GM21825 (cell line): ENCODE measurements around the gene TRAK1.

ENCODE experiments used
- ATAC-seq: cut with Tn5 transposase; IDR thresholded peaks from one replicate; pipeline ENCODE4 v1.9.1; 2021; ENCODE audit warnings: mild to moderate bottlenecking, moderate library complexity; ENCODE audit not compliant: unreplicated experiment

TRAK1 gene

DNA sequence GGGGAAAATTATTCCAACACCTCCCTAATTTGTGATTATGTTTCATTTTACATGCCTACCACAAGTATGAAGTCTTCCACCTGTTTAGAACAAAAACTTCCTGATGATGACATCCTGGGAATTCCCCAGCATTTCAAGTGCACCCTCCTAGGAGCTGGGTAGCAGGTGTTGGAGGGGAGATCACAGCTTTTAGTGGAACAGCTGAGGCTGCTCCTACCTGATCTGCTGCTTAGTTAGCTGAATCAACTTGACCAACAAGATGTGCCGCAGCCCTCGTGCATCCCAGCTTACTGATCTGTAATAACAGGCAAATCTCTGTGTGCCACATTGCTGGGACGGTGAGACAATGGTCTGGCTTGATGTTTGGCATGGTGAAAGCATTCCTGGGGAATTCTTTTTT, 29.7 kb downstream of the TRAK1 start:
- no peak for ATAC-seq

DNA sequence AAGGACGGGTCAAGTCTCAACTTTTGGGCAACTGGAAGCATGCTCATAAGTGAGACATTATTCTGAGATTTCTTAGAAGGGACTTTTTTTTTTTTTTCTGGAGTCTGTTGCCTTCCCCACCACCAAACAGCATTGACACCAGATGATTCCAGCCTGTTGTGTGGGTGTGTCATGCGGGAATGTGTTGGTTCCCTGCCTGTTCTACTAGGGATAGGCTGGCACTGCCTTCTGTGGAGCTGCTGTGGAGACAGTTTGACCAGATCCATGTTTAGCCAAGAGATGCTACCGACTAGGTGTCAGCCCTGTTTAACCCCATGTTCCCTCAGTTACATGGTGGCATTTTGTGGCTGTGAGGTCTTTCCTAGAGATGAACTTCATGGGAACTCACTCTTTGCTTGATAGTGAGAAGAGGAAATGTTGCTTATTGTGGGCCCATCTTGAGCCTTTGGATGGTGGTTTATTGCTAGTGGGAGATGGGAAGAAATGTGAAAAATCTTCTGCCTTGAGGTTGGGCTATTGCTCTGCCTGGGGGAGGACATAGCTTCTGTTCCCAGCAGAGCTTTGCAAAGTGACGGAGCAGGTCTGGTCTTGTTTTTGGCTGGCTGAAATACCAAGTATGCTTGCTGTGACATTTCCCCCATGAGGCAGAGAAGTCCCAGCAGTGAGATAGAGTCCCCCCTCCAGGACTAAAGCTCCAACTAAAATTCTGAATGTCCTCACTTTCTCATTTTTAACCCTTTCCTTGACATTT, 31.3 kb downstream of the TRAK1 start:
- no peak for ATAC-seq

DNA sequence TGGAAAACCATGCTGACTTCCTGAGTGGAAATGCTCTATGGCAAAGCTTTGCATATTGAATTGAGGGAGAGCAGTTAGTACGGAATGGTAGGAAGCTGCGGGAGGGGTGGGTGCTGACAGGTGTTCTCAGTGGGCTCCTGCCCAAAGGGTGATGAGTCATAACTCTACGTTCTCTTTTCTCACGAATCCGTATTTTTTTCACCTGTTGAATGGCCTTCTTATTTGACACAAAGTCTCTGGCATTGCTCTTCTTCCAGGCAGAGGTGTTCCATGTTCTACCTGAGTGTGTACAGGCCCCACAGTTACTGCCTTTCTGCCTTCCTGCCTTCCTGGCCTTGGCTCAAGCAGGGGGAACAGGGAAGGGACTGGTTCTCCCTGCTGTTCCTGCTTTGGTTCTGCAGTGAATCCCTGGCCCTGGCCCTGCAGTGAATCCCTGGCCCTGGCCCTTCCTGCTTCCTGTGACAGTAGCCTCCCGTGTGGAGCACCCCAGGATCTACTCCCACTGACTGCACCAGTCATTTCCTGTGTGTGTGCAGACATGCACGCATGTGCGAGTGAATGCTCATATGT, 31.9 kb downstream of the TRAK1 start:
- ATAC-seq = no peak

DNA sequence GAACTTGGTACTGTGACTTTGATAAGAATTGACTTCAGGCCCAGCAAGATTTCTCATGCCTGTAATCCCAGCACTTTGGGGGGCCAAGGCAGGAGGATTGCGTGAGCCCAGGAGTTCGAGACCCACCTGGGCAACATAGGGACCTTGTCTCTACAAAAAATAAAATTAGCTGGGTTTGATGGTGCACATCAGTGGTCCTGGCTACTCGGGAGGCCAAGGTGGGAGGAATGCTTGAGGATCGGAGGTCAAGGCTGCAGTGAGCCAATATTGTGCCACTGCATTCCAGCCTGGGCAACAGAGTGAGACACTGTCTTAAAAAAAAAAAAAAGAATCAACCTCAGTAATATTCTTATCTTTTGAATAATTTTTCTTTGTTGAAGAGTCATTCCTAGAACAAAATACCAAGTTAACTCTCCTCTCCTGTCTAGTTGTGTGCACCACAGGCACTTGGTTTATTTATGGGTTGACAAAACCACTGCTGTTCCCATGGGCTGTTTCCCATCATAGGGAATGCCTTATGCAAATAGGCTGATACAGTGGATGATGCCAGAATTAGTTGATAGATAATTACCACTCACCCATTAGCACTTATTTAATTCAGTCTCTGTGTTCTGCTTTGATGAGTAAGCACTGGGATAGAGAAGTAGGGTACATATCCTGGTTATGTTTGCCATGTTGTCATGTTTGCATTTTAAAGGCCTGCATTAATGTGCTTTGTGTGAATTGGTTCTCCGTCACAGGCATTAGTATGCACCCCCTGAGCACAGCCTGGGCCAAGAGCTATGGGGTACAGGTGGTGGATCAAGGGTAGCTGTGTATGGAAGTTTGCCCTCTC, 32.9 kb downstream of the TRAK1 start:
- no peak for ATAC-seq

DNA sequence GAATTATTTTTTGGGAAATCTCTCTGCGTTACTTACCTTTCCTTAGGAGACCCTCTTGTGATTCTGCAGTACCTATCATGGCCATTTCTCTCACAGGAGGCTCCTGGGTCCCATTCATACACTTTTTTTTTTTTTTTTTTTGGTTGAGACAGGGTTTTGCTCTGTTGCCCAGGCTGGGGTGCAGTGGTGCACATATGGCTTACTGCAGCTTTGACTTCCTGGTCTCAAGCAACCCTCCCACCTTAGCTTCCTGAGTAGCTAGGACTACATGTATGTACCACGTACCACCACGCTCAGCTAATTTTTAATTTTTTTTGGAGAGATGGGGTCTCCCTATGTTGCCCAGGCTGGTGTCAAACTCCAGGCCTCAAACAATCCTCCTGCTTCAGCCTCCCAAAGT, 36.1 kb downstream of the TRAK1 start:
- ATAC-seq = peak; percentile 35

DNA sequence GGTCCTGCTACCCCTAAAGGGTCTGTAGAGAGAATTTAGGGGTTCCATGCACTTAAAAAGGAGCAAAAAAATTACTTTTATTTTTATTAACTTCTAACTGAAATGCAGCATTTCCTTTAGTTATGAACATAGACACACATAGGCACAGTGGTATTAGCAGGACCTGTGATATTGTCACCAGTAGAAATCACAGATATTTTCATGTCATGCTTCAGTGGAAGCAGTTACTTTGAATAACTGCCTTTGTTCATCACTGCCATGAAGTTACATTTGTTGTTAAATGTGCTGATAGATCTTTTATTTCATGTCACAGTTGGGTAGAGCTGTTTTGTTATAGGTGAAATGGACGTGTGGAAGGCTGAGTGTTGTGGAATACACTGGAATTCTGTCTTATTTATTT, 37.4 kb downstream of the TRAK1 start:
- ATAC-seq = no peak

DNA sequence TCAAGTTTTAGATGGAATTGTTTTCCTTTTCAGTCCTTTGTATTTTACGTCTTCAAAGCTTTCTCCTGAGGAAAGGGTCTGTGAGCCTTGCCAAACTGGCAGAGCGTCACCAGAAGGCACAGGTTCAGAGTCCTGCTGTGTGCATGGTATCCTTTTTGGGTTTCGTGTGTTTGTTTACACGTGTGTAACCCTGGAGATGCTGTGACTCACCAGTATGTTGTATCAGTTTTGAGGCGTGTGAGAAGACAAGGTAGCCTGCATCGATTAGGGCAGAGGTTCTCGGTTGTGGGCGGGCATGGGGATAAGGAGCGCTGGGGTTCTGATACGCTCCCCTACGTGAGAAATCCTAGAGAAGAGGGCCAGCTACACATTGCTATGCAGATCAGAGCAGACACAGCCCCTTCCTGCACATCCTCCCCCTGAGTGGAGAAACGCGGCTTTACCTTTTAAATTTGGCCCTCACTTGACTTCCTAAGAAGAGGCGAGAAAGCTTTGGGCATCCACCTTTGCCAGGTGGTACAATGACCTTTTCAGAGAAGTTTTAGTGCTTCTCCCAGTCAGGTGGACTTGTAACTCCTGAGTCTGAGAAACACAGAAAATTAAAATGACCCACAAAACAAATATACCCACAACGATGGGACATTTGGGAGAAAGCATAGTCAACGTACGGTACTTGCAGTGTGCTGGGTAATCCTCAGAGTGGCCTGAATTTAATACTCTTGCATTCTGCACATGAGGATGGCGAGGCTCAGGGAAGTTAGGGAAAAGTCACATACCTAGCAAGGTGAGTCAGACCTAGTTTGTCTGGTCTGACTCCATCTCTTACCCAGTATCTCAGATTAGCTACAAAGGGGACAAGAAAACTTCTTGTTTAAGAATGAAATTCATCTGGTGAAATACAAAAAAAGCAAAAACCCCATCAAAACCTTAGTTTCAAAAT, 38.1 kb downstream of the TRAK1 start:
- ATAC-seq = peak; percentile 36

DNA sequence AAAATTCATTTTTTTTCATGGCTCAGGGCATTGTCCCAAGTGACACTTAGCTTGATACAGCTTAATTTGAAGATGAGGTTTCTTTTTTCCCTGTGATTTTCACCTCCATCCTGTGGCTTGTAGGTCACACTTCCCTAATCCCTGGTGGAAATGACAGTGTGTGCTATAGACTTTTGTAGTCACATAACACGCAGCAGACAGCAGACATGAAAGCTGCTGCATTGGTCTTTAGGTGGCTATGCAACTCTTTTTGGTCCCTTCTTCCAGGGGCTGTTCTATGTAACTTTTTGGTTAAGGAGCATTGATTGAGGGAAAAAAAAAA, 38.8 kb downstream of the TRAK1 start:
- no peak for ATAC-seq

DNA sequence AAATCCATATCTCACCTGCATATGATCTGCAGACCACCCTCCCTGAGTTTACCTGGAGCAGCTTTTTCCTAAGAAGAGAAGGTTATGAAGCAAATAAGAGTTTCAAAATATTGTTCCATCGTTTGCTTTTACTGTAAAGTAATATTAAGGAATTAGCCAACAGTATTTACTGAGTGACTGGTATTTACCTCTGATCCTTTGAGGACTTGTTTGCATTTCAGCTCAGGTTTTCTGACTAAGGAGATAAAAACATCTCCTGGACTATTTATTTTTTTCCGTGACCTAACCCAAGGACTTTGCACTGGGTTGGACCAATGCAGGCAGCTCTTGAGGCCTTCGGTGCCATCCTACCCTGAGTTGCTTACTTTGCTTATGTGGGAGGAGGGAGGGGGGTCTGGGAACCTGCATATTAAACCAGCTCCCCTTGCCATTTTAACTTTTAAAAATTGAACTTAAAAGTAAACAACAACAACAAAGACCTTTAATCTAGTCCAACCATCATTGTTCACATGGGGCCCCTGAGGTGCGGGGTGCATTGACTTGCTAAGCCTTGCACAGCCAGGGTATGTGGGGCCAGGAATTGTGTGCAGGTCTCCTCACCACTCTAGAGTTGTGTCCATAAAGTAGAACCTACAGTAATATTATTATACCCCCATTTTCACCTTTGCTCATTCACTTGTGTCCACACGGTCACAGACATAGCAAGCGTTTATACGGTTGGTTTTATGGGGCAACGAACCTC, 39.3 kb downstream of the TRAK1 start:
- ATAC-seq = no peak

DNA sequence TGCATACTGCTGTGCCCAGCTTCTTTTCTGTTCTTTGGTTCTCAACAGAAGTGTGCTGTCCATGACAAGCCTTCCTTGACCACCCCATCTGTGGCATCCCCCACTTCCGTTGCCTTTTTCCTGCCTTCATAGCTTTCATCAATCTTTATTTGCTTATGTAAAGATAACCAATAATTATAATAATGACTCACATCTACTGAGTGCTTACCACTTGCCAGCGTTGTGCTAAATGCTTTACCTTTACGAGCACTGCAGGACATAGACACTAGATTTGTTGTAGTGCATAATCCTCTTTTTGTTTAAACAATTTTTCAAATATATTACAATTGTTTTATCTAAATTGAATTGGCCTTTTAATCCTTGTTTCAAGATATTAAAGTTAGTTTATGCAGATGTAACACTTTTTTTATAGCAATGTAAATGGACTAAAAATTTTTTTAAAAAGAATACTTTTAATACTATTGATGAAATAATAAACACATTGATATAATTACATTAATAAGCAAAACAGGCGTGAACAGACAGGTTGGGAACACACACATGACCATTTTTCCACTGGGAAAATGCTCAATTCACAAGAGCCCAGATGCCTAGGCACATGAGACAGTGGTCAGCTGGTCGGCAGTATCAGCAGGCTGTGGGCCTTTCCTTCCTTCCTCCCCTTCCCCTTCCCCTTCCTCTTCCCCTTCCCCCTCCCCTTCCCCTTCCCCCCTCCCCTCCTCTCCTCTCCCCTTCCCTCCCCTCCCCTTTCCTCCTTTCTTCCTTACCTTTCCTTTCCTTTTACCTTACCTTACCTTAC, 42.5 kb downstream of the TRAK1 start:
- ATAC-seq = no peak

DNA sequence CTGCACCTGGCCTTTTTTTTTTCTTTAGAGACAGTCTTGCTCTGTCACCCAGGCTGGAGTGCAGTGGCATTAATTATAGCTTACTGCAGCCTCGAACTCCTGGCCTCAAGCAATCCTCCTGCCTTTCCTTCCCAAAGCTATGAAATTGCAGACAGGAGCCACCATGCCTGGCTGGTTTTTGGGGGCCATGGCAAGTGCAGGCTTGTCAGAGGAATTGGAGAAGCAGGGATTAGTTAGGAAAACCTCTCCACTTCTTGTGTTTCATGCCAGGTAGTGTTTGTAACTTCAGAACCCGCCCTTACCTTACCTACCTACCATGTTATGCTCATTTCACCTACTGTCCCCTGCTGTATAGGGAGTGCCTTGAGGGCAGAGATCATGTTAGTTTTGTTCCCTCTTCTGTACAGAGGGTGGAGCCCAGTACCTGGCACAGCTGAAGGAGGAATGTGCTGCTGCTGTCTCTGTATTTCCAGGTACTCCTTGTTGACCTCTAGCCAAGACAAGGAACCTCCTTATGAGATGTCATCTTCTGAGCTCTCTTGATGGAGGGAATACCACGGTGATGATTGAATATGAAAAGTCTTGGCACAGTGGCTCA, 43.8 kb downstream of the TRAK1 start:
- no peak for ATAC-seq

DNA sequence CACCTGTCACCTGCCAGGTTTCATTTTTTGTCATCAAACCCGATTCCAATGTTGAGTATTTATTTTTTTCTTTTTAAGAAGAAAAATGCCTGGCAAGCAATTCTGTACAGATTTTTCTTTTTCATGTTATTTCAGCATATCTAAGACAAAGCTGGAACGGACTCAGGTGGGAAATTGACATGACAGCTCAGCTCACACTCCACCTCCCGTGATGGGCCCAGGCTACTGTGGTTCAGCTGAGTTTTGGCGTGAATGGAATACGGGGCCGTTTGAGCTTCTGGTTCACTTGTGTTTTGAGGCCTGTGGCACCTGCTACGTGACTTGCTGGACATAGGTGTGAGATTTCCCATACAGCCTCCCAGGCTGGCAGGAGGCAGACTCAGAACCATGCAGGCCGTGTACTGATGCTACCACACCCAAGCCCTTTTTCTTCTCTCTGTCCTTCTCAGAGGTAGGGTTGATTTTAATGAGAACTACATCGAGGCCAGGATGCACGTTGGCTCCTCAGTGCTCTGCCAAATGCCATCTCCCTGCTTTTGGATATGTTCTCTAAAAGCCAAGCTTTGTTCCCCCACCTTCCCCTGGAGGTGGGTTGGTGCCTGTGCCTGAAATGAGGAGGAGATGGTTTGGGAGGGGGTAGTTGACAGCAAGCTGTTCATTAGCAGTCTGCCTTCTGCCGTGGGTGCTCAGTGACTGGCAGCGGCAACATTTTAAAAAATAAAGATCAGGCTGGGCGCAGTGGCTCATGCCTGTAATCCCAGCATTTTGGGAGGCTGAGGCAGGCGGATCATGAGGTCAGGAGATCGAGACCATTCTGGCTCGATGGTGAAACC, 48.7 kb downstream of the TRAK1 start:
- ATAC-seq = no peak

DNA sequence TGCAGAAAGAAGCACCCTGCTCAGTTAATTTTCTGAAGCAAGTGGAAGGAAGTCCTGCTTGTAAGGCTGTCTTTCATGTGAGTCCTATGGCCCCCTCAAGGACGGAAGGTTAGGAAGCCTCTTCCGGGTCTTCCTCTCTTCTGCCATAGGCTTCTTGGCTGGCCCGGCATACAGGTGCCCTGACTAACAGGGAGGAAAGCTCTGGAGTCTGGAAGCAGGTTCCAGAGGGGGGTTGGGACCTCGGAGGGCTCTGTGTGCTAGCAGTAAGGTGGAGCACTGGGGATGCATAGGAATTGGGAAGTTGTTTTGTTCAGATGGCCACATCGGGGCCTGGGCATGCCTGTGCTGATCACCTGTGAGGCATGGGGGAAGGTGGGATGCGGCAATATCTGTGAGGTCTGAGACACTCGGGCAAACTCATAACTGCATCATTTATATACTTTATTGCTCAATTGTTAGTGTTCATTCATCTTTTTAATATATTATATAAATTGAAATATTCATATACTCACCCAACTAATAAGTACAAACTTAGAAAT, 49.6 kb downstream of the TRAK1 start:
- ATAC-seq = no peak

DNA sequence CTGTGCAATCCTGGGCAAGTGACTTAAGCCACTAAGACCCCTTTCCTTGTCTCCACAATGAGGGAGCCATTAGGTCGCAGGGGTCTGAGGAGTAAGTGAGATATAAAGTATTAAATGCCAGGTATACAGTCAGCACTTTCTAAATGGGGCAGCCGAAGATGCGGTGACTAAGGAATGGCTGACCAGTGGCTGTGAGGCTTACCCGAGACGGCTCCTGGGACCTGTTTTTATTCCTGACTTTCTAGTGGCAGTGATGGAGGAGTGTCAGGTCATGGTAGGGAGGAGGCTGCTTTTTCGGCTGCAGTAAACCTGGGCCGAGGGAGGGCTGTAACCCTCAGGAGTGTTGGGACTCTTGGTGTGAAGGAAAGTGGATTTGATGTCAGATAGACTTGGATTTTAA, 52.3 kb downstream of the TRAK1 start:
- no peak for ATAC-seq

DNA sequence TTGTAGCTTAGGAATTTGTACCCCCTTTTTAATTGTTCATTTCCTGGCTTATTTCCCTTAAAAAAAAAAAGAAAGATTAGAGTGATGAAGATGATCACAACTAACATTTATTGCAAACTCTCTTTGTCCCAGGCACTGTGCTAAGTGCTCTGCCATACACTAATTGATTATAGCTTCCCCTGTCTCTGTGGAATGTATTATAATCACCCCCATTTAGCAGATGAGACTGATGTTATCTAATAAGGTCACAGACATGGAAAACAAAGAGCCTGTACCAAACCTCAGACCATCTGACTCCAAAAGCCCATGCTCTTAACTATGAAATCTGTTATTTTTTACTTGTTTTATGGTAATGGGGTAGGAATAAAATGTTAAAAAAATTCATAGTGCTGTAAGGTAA, 53.1 kb downstream of the TRAK1 start:
- ATAC-seq = no peak

DNA sequence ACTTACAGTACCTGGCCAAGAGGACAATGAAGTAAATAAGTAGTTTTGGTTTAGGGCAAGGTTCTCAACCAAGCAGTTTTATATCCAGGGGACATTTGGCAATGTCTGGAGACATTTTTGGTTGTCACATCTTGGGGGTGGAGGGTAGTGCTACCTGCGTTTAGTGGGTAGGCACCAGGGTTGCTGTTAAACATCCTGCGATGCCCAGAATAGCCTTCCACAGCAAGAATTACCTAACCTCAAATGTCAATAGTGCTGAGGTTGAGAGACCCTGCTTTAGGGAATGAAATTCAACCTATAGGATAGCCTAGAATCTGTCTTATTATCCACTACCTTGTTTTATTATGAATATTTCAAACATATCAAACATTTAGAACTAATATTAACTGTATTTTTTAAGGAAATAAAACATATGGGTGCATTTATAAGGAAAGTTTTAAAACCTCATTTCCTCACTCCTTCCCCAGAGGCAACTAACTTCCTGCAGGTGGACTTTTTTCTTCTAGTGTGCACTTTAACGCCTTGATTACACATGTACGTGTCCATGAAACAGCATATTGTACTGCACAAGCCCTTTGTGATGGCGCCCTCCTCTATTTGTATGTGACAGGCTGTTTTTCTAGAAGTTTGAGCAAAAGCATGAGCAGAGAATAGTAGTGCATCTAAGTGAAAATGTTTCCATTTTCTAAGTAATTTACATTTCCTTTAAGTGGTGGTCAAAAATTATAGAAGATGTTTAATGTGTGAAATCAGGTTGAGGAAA, 57.1 kb downstream of the TRAK1 start:
- ATAC-seq = no peak

DNA sequence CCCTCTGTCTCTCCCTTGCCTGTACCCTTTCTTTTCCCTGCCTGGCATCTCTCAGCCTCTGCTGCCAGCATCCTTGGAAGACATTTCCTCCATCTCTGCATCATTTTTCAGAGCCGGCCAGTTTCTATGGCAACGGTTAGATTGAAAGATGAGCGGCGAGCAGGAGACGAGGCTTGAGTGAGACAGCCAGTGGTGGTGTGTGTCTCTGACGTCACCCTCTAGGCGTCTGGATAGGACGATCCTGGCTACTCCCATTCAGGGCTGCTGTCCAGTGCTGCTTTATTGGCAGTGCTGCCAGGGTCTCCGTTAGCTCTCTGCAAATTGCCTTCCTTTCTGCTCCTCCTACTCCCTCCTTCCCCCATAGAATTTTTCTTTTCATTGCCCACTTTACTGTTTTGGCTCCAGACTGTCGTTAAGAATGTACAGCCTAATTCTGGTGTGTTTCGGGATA, 57.9 kb downstream of the TRAK1 start:
- no peak for ATAC-seq
